ENCODE results near the gene IDH3G.
"Not testable (repeated sequence)": the region's sequence is repeated elsewhere in the genome, so short reads cannot be mapped to it uniquely, and the experiment has no call there.

Gene IDH3G

DNA sequence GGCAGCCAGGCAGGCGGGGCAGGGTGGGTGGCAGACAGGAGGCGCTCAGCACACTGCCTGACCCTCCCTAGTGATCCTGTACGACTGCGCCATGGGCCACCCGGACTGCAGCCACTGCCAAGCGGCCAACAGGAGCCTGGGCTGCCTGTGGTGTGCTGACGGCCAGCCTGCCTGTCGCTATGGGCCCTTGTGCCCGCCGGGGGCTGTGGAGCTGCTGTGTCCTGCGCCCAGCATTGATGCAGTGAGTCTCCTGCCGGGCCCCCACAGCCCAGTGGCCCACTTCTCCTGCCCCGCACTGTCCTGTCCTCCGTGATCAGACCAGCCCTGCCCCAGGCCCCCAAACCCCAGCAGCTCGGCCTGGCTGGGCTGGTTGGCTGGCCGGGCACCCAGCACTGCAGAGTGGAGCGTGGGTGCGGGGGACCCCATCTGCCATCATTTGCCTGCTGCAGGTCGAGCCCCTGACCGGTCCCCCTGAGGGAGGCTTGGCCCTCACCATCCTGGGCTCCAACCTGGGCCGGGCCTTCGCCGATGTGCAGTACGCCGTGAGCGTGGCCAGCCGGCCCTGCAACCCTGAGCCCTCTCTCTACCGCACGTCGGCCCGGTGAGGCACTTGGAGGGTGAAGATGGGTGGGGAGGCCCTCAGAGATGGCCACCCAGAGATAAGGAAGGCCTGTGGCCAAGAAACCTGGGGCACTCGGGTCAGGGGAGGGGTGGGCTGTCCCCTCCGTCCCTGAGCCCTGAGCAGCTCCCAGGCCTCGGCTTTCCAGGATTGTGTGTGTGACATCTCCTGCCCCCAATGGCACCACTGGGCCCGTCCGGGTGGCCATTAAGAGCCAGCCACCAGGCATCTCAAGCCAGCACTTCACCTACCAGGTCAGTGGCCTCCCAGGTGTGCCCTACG lies 22.5 kb downstream of the IDH3G start:
- DNase-seq = no peak

DNA sequence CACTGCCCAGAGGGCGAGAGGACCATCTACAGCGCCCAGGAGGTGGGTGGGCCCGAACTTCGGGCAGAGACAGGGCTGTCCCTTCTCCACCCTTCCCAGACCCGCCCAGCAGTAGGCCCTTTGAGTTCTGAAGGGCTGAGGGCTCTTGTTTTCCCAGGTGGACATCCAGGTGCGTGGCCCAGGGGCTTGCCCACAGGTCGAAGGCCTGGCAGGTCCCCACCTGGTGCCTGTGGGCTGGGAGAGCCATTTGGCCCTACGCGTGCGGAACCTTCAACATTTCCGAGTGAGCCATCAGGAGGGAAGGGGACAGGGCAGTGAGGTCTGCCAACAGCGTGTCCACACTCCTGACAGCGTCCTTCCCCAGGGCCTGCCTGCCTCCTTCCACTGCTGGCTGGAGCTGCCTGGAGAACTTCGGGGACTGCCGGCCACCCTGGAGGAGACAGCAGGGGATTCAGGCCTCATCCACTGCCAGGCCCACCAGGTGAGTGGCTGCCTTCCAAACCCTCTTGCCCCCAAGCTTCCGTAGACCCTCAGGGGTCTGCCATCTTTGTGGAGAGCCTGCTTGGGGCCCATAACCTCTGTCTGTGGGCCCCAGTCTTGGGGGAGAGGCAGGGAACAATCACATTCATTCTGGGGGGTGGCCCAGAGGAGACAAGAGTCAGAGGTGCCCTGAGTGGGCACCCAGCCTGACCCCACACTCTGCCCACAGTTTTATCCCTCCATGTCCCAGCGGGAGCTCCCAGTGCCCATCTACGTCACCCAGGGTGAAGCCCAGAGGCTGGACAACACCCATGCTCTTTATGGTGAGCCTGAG lies 23.4 kb downstream of the IDH3G start:
- DNase-seq = no peak

DNA sequence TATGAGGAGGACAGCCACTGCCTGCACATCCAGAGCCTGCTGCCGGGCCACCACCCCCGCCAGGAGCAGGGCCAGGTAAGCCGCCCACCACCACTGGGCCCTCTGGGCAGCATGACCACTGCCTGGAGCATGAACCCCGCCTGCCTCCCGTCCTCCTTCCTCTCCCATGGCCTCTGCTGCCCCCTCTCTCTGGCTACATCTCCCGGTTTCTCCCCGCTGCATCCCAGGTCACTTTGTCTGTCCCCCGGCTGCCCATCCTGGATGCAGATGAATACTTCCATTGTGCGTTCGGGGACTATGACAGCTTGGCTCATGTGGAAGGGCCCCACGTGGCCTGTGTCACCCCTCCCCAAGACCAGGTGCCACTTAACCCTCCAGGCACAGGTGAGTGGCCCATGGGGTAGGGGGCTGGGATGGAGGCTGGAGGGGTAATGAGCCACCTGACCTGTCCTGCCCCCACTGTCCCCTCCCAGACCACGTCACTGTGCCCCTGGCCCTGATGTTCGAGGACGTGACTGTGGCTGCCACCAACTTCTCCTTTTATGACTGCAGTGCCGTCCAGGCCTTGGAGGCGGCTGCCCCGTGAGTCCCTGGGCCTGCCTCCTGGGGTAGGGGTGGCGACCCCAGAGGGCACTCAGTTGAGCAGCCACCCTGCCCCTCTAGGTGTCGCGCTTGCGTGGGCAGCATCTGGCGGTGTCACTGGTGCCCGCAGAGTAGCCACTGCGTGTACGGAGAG lies 24.1 kb downstream of the IDH3G start:
- no peak for DNase-seq

DNA sequence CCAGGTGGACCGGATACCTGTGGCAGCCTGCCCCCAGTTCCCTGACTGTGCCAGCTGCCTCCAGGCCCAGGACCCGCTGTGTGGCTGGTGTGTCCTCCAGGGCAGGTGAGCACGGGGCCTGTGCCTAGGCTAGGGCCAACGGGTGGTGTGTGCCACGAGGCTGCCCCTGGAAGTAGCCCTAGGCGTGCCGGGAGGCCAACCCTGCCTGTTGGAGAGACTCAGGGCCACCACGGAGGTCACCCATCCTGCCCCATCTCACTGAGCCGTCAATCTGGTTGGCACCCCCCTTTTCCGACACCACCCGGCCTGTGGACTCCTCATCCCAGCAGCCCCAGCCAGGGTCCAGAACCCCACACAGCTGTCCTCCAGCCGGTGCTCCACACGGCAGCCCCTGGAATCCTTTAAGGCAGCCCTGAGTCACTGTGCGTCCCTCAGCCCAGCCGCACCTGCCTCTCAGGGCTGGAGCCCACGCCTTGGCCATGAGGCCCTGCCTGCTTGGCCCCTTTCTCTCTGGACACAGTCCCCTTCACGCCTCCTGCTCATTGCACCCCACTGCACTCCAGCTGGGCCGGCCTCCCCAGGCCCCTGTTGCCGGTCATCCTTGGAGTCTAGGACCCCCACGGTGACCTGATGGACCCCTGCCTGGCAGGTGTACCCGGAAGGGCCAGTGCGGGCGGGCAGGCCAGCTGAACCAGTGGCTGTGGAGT lies 24.9 kb downstream of the IDH3G start:
- DNase-seq = no peak

DNA sequence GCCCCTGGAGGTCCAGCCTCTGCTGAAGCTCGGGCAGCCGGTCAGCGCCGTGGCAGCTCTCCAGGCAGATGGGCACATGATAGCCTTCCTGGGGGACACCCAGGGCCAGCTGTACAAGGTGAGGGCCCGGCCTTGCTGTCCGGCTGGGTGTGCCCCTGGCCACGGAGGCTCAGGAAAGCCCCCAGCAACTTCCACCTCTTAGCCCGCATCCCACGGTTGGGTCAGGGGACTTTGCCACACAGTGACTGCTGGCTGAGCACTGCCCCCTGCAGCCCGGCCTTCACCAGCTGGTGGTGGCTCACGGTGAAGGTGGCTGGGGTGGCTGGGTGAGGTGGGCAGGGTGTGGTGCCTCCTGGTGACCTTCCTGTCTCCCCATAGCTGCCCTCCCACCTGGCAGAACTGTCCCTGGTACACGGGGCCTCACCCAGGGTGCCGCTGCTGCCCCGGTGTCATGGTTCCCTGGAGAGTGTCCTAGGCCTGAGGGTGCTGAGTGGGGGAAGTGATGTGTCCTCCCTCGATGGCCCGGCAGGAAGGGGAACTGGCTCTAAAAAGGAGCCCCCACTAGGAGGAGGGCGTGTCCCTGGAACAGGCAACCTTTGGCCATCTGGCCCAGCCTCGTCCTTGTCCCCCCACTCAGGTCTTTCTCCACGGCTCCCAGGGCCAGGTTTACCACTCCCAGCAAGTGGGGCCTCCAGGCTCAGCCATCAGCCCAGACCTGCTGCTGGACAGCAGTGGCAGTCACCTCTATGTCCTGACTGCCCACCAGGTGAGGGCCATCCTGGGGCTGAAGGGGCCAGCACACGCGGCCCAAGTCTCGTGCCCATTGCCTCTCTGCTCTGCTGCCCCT lies 25.6 kb downstream of the IDH3G start:
- no peak for DNase-seq

DNA sequence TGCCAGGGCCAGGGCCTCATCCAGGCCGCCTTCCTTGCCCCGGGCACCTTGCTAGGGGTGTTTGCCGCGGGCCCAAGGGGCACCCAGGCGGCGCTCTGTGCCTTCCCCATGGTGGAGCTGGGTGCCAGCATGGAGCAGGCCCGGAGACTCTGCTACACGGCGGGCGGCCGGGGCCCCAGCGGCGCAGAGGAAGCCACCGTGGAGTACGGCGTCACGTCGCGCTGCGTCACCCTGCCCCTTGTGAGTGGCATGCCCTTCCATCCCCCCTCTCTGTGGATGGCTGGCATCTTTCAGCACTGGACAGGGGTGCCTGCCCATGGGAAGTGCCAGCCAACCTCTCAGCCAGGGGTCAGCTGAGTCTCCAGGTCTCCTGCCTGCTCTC lies 26.5 kb downstream of the IDH3G start:
- no peak for DNase-seq

DNA sequence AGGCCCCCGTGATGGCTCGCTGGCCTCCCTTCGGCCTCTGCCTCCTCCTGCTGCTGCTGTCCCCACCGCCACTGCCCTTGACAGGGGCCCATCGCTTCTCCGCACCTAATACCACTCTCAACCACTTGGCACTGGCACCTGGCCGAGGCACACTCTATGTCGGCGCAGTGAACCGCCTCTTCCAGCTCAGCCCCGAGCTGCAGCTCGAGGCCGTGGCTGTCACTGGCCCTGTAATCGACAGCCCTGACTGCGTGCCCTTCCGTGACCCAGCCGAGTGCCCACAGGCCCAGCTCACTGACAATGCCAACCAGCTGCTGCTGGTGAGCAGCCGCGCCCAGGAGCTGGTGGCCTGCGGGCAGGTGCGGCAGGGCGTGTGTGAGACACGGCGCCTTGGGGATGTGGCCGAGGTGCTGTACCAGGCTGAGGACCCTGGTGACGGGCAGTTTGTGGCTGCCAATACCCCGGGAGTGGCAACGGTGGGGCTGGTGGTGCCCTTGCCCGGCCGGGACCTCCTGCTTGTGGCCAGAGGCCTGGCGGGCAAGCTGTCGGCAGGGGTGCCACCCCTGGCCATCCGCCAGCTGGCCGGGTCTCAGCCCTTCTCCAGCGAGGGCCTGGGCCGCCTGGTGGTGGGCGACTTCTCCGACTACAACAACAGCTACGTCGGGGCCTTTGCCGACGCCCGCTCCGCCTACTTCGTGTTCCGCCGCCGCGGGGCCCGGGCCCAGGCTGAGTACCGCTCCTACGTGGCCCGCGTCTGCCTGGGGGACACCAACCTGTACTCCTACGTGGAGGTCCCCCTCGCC lies 27.1 kb downstream of the IDH3G start:
- DNase-seq = no peak

DNA sequence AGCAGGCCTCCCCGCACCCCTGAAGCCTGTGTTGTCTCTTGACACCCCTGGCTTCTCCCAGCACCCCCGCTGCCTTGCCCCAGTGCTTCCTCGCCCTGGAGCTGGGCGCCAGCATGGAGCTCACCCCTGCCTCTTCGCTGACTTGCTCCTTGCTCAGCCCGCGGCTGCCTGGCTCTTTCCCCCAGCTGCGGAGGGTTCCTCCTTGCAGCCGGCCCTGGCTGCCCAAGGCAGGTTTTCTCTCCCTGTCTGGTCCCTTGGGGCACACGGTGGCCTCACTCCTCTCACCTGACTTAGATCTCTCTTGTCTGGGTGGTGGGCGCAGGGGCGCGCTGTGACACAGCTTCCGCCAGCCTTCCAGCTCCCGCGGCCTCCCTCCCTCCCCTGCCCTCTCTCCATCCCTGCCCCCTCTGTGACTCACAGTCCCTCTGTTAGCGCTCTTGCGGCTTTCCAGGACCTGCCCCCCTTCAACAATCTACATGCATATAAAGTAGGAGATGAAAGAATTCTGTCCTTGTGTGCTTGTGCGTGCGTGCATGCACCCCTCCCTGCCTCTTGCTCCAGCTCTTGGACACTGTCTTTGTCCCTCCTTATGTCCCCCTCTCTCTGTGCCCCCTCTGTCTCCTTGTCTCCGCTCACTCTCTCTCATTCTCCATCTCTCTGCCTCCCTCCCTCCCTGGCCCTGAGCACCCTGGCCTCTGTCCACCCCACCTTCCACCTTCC lies 27.9 kb downstream of the IDH3G start:
- no peak for DNase-seq

DNA sequence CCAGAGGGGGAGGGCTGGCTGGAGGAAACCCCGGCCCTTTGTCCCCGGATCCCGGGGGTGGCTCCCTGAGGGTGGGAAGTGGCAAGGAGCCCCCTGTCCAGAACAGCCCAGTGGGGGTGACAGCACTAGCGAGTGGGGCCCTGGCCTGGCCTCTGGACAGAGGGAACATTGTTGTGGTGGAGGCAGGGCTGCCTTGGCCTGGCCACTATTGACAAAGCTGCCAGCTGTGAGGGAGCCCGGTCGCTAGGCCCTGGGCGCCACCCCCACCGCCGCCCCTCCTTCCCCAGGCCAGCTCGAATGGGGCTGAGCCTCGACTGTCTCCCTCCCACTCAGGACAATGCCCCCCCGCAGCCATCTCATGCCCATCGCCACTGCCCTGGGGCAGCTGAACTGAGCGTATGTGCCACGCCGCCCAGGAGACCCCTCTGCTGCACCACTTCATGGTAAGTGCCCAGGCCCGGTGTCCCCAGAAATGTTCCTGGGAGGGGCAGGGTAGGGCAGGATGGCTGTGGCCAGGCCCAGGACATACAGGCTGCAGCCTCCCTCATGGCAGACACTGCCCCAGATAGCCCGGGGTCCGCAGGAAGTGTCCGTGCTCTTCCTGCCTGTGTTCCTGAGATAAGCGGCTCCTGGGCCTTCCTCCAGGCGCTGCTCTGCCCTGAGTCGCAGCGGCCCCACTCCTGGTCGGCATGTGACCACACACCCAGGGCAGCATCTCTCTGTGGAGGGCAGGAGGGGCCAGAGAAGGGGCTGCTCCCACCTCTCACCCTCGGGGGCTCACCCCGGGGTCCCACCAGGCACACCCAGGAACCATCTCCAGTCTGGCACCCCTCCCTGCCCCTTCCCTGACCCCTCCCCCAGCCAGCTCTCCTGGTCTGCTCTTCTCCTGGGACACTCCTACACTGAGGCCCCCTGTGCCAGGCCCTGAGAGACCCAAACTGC lies 28.8 kb downstream of the IDH3G start:
- DNase-seq = no peak

DNA sequence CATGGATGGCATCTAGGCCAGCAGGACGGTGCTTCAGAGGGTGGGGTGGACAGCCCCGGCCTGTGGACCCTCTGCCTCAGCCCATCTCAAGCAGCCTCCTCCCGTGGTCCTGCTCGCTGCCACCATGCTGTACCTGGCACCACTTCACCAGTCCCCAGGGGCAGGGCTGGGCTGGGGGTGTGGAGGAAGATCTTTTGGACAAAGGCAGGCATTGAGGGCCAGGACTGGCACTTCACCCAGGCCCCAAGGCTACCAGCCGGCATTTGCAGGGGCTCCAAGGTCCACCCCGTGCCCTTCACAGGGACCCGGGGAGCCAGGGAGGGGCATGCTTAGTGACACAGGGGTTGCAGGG lies 29.4 kb downstream of the IDH3G start:
- no peak for DNase-seq

DNA sequence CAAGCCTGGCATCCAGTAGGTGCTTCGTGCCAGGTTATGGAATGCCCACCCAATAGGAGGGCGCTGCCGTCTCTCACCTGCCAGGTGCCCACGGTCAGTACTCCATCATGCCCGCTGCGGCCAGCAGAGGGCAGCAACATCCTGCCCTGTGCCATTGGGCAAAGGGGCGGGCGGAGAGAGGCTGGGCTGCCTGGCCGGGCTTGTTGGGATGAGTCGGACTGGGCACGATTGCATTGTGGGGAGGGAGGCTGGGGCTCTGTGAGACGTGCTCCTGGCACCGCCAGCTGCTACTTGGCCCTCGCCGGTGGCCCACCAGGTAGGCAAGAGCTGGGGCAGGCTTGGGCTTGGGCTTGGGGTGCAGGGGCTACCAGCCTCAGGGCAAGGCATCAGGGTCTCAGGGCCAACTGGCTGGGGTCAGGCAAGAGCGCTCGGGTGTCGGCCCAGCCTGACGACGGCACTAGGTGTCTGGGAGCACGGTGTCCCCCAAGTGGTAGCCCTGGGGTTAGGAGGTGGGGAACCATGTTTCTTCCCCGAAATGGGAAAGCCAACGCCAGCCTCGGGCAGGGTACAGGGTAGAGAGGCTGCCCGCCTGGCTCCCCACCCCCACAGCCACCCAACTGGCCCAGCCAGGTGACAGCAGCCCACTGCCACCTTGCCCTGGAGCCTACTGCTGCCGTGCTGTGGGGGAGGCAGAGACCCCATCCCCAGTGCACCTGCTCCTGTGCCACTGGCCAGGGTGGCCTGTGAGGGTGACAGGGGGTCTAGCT lies 30.0 kb downstream of the IDH3G start, which contains the start of gene PLXNB3:
PLXNB3 (plus strand) TSS at position 261 of the 767 bp plus-strand sequence. CDS start 1,287 bp downstream, outside the sequence.
- peak; percentile 91 for DNase-seq

DNA sequence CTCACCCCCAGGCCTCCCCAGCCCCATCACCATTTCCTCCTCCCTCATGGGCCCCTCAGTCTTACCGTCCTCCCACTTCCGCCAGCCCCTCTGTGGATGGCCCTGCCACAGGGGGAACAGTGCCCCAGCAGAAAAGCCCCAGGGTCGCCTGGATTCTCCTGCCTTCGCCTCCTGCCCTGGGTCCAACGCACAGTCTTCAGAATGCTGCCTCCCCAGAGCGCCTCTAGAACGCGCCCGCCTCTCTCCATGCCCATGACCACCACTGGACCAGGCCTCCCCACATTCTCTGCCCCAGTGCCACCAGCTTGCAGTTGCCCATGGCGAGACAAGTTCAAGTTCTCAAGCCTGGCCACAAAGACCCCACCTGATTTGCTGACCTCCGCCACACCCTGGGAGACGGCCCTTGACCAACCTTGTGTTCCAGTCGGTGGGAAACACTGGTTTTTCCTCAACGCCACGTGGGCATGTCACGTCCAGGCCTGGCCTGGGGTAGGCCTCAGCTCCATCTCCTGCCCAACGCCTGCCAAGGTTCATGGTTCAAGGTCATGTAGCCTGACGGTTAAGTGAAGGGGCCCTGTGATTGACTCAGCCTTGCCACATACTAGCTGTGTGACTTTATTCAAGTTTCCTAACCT lies 30.8 kb downstream of the IDH3G start:
- no peak for DNase-seq

DNA sequence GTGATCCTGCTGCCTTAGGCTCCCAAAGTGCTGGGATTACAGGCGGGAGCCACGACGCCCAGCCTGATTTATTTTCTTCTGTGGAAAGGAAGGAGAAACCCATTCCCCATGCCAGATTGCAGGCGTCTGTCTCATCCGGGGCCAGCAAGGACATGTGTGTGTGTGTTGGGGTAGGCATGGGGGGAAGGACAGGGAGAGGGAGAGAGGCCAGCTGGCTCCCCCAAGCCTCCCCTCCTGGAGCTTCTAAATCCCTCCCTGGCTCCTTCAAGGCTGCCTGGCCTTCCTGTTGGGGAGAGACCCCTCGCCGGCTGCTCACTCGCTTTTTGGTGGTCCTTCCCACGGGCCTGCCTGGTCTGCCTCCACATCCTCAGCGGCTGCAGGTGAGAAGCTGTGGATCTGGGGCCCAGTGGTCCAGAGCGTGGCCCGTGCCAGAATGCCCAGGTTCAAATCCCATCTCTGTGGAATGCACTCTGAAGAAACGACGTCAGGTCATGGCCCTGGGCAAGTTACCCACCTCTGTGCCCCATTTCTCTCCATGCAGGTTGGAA lies 31.5 kb downstream of the IDH3G start:
- DNase-seq = no peak

DNA sequence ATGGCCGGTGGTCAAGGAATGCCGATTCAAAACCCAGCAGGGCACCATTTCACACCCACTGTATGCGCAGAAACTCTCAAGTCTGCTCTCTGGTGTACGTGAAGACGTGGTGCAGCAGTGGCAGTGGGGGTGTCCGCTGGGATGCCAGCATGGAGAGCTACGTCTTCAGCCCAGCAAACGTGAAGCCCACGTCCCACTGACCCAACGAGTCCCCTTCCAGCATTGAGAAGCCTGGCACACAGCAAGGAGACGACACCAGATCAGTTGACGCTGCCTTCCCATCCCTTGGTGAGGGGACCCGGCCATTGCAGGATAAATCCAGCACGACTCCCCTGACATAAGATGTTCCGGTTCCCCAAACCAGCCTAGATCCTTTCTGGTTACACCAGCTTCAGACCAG lies 32.3 kb downstream of the IDH3G start:
- no peak for DNase-seq

DNA sequence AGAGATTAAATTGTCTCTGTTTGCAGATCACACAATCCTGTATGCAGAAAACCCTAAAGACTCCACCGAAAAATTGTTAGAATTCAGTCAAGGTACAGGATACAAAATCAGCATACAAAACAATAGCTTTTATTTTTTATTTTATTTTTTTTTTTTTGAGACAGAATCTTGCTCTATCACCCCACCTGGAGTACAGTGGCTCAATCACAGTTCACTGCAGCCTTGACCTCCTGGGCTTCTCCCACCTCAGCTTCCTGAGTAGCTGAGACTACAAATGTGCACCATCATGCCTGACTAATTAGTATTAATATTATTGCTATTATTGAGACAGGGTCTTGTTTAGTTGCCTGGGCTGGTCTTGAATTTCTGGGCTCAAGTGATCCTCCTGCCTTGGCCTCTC lies 39.0 kb downstream of the IDH3G start:
- DNase-seq = no peak

DNA sequence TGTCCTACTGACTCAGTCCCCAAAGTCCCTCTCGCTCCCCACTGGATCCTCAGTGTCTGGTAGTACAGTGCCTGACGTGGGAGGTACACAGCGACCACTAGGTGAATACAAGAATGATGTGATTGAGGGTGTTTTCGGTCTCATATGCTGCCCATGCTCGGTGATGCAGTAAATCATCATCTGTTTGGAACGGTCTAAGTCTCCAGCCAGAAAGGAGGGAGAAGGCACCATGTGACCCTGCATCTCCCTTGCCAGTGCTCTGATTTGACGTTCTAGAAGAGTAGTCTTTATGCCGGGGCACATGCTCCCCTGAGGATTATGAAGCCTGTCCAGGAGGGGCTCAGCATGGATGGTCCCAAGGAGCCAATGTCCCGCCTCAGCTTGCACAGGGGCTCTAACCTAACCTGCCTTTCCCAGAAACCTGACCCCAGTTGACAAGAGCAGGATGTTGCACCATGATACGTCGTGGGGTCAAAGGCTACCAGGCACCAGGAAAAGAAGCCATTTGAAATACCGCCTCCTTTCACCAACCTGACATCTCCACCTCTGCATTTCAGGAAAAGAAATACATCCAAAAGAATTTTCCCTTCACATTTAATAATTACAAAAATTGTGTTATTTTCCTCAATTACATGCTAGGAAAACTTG lies 43.9 kb downstream of the IDH3G start:
- no peak for DNase-seq

DNA sequence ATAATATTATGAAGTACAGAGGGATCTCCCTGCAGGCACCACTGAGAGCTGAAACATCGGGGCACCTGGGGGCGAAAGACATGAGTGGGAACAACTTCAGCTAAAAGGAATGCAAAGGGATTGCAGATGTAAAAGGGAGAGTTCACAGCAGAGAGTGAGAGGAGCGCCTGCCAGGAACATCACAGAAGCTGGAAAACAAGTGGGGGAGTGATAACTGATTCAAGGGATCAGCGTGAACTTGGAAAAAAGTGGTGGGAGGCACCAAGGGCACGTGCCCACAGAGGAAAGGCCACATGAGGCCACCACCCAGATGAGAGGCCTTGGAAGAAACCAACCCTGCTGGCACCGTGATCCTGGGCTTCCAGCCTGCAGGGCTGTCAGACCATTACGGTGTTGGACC lies 45.2 kb downstream of the IDH3G start:
- DNase-seq = not testable (repeated sequence)

Data from NCI-H1105 treated with DMSO at 0.1 percent for 48 hours (cell line).